KMS-11 (cell line): ENCODE results near the gene DIP2C.

ENCODE experiments used
- H2AFZ ChIP-seq: fragments of 200-600 bp; sonication (generic); 2 replicates; pipeline ENCODE4 v1.6.1; 2016; ENCODE audit warnings: antibody characterized with exemption, mixed run types, low read depth
- H3K27ac ChIP-seq: fragments of 200-600 bp; sonication (generic); 2 replicates; pipeline ENCODE4 v1.6.1; 2016; ENCODE audit warnings: mild to moderate bottlenecking, mixed run types
- H3K27me3 ChIP-seq: fragments of 200-600 bp; sonication (generic); 2 replicates; pipeline ENCODE4 v1.6.1; 2017; ENCODE audit warnings: mild to moderate bottlenecking, low read depth, mixed run types, moderate library complexity; ENCODE audit not compliant: insufficient read depth
- H3K36me3 ChIP-seq: fragments of 200-600 bp; sonication (generic); 2 replicates; pipeline ENCODE4 v1.6.1; 2017; ENCODE audit warnings: mild to moderate bottlenecking, mixed run types; ENCODE audit not compliant: insufficient read depth
- H3K4me1 ChIP-seq: fragments of 200-600 bp; sonication (generic); 2 replicates; pipeline ENCODE4 v1.6.1; 2016; ENCODE audit warnings: mild to moderate bottlenecking, low read depth, mixed run types; ENCODE audit not compliant: poor library complexity, severe bottlenecking
- H3K4me2 ChIP-seq: fragments of 200-600 bp; sonication (generic); 2 replicates; pipeline ENCODE4 v1.7.0; 2016; ENCODE audit warnings: mild to moderate bottlenecking, mixed run types
- H3K4me3 ChIP-seq: fragments of 200-600 bp; sonication (generic); IDR thresholded peaks from 2 replicates; pipeline ENCODE4 v1.6.1; 2017; ENCODE audit warnings: low read depth, low read length, mixed read lengths; ENCODE audit not compliant: insufficient read depth
- H3K79me2 ChIP-seq: fragments of 200-600 bp; sonication (generic); 2 replicates; pipeline ENCODE4 v1.6.1; 2016; ENCODE audit warnings: low read depth, mixed run types; ENCODE audit not compliant: insufficient read depth
- H3K9ac ChIP-seq: fragments of 200-600 bp; sonication (generic); 2 replicates; pipeline ENCODE4 v1.6.1; 2016; ENCODE audit warnings: mild to moderate bottlenecking, mixed run types
- H4K20me1 ChIP-seq: fragments of 200-600 bp; sonication (generic); 2 replicates; pipeline ENCODE4 v1.6.1; 2016; ENCODE audit warnings: mild to moderate bottlenecking, mixed run types; ENCODE audit not compliant: insufficient read depth
- TF ChIP-seq, protein P1 (sequence below): fragments of 200-600 bp; sonication (generic); conservative IDR thresholded peaks from 2 replicates; pipeline ENCODE4 v1.6.1; 2017; ENCODE audit warnings: low read depth, mild to moderate bottlenecking, antibody characterized with exemption, low read length, moderate library complexity, mixed read lengths

The DIP2C gene

DNA sequence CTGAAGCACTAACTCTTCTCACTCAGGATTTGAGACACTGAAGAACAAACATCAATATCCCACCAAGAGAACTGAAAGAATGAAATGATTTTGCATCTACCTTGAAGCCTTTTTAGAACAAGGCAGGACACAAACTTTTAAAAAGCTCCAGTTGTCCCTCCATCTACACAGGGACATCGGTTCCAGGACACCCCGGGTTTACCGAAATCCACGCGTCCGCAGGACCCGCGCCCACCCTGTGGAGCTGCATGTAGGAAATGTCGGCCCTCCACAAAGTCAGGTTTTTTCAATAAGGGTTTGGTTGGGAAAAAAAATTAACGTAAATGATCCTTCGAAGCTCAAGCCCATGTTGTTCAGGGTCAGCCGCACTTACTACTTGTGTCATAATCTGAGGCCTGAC, 94.0 kb downstream of the DIP2C start:
- H4K20me1 ChIP-seq: no peaks in the 10 kb centered on the region
- H3K9ac ChIP-seq: no peak overlapping the region
- no peak overlapping the region for H2AFZ ChIP-seq
- H3K79me2 ChIP-seq: peaks cover 60% of the 10 kb centered on the region
- no peaks in the 10 kb centered on the region for H3K36me3 ChIP-seq
- H3K27me3 ChIP-seq: no peaks in the 10 kb centered on the region
- no peak overlapping the region for H3K27ac ChIP-seq
- peaks cover 20% of the 10 kb centered on the region for H3K4me1 ChIP-seq
- no peak overlapping the region for H3K4me3 ChIP-seq
- TF ChIP-seq, protein P1, sequence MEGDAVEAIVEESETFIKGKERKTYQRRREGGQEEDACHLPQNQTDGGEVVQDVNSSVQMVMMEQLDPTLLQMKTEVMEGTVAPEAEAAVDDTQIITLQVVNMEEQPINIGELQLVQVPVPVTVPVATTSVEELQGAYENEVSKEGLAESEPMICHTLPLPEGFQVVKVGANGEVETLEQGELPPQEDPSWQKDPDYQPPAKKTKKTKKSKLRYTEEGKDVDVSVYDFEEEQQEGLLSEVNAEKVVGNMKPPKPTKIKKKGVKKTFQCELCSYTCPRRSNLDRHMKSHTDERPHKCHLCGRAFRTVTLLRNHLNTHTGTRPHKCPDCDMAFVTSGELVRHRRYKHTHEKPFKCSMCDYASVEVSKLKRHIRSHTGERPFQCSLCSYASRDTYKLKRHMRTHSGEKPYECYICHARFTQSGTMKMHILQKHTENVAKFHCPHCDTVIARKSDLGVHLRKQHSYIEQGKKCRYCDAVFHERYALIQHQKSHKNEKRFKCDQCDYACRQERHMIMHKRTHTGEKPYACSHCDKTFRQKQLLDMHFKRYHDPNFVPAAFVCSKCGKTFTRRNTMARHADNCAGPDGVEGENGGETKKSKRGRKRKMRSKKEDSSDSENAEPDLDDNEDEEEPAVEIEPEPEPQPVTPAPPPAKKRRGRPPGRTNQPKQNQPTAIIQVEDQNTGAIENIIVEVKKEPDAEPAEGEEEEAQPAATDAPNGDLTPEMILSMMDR: no peak
- H3K4me2 ChIP-seq: no peak overlapping the region

DNA sequence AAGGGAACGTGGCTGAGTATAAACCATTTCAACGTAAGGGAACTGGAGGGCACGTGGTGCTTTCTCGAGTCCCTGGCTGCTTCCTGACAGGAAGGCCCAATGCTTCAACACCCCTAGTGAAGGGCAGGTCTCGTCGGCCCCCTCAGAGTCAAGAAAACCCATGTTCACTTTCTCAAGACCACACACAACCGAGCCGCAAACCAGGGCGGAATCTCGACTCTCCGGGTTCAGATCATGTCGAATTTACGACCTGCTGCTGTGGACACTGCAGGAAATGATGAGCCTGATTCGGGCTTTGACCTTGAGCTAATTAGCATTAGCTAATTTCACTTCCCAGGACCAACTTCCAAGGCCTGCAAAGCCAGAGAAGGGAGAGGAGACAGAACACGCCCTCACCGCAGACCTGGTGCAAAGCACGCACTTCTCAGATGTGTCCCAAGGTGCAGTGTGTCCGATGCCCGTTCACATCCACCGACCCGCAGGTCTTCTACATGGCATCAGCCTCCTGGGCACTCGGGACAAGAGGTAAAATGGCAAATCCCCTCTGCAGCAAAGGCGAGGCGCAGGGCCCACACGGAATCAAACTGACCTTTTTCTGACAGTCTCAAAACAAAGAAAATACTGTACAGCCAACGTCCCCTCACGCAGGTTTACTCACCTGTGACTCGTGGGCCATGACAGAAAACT, 94.7 kb downstream of the DIP2C start:
- no peaks in the 10 kb centered on the region for H3K27me3 ChIP-seq
- H3K4me1 ChIP-seq: peaks cover 28% of the 10 kb centered on the region
- no peaks in the 10 kb centered on the region for H3K36me3 ChIP-seq
- no peak overlapping the region for H3K9ac ChIP-seq
- no peak overlapping the region for H3K4me3 ChIP-seq
- TF ChIP-seq, protein P1: no peak
- H3K27ac ChIP-seq: no peak overlapping the region
- H4K20me1 ChIP-seq: no peaks in the 10 kb centered on the region
- H3K4me2 ChIP-seq: no peak overlapping the region
- no peak overlapping the region for H2AFZ ChIP-seq
- peaks cover 63% of the 10 kb centered on the region for H3K79me2 ChIP-seq

DNA sequence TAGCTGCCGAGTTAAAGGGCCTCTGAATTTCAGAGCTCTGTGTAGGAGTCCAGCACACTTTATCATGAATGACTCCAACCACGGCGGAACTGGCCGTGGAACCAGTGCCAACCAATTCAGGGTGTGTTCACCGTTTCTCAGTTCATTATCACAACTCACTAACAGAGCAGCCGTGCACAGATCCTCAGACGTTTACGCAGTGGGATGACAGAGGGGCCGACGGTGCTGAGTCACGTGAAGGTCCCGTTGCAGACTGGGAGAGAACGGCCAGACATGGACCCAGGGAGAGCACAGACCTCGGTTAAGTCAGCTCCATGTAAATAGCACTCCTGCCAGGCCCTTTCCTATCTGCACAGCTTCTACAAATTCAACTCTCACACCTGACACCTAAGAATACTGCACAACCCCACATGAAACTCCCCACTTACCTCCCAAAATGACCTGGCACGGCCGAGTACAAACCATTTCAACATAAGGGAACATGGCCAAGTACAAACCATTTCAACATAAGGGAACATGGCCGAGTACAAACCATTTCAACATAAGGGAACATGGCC, 95.5 kb downstream of the DIP2C start:
- no peak overlapping the region for H3K27ac ChIP-seq
- no peaks in the 10 kb centered on the region for H4K20me1 ChIP-seq
- TF ChIP-seq, protein P1: no peak

DNA sequence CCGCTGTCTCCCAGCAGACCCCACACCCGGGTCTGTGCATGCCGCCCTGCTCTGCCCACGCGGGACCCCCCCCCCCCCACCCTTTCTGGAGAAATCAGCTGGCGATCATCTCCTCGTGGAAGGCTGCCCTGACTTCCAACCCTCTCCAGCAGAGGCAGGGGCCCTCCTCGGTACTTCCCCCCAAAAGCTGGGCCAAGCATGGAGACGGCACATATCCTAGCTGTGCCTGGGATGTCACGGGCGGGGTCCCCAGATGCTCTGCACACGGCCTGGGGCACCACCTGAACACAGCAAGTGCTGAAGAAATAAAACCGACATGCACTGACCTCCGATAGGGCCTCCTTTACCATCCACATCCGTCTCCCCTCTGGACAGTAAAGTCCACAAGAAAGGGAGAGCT, 96.0 kb downstream of the DIP2C start:
- no peaks in the 10 kb centered on the region for H3K36me3 ChIP-seq
- no peak overlapping the region for H3K9ac ChIP-seq
- H4K20me1 ChIP-seq: no peaks in the 10 kb centered on the region
- no peak overlapping the region for H3K4me3 ChIP-seq
- H3K4me1 ChIP-seq: peaks cover 39% of the 10 kb centered on the region
- H3K27me3 ChIP-seq: no peaks in the 10 kb centered on the region
- H3K4me2 ChIP-seq: no peak overlapping the region
- peaks cover 56% of the 10 kb centered on the region for H3K79me2 ChIP-seq
- no peak overlapping the region for H3K27ac ChIP-seq
- no peak overlapping the region for H2AFZ ChIP-seq
- TF ChIP-seq, protein P1: no peak

More for the DNA sequence above, 95.5 kb downstream of the DIP2C start:
- Histone ChIP-seq H3K9ac (no peak overlapping the region), H2AFZ (no peak overlapping the region), H3K4me1 (peaks cover 35% of the 10 kb centered on the region), H3K27me3 (no peaks in the 10 kb centered on the region), H3K4me3 (no peak overlapping the region), H3K79me2 (peaks cover 62% of the 10 kb centered on the region), H3K4me2 (no peak overlapping the region), H3K36me3 (no peaks in the 10 kb centered on the region)
